ENCODE measurements around the gene TRIM10.

Gene TRIM10

DNA sequence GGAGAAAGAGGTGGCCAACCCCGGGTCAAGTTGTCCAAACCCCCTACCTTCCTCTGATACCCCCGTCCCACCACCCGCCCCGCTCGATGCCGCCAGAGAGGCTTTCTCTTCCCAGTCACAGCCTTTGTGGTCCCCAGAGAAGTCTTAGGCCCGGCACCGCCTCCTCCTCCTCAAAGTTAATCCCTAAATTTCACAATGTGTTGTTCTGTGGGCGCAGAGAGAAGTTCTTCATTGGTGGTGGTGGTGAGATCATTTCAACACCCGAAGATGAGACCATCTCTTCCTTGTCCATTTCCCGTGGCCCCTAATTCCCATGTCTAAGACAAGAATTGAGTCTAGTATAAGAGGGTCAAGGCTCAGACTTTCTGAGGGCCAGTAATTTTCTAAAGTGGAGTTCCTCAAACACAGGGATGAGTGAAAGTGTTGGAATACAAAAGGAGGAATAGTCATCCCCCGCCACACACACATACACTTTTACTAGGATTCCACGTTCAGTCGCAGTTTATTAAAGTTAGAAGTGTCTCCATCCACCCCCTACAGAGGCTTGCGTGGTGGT is 58.5 kb downstream of the TRIM10 start:
- DNase-seq (ENCODE audit: low read depth) = no peak
- no peak overlapping the region for H3K4me3 ChIP-seq (ENCODE audit: low read depth, low read length)
- TF ChIP-seq, protein P1, sequence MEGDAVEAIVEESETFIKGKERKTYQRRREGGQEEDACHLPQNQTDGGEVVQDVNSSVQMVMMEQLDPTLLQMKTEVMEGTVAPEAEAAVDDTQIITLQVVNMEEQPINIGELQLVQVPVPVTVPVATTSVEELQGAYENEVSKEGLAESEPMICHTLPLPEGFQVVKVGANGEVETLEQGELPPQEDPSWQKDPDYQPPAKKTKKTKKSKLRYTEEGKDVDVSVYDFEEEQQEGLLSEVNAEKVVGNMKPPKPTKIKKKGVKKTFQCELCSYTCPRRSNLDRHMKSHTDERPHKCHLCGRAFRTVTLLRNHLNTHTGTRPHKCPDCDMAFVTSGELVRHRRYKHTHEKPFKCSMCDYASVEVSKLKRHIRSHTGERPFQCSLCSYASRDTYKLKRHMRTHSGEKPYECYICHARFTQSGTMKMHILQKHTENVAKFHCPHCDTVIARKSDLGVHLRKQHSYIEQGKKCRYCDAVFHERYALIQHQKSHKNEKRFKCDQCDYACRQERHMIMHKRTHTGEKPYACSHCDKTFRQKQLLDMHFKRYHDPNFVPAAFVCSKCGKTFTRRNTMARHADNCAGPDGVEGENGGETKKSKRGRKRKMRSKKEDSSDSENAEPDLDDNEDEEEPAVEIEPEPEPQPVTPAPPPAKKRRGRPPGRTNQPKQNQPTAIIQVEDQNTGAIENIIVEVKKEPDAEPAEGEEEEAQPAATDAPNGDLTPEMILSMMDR (IDR thresholded peaks at IDR 0.05; ENCODE audit: low read depth, low read length, missing control alignments) = no peak

All from GM12864 (cell line).